D341Med (cell line): Measurements from ENCODE around the gene SPHKAP.
A peak's percentile ranks its signal among the peaks of the same experiment; 100 is the strongest.
"Not testable (repeated sequence)": the region's sequence is repeated elsewhere in the genome, so short reads cannot be mapped to it uniquely, and the experiment has no call there.

Experiments used
- DNase-seq: peaks from one replicate; pipeline ENCODE4 v3.0.0; 2012; ENCODE audit warnings: low spot score

The SPHKAP gene

DNA sequence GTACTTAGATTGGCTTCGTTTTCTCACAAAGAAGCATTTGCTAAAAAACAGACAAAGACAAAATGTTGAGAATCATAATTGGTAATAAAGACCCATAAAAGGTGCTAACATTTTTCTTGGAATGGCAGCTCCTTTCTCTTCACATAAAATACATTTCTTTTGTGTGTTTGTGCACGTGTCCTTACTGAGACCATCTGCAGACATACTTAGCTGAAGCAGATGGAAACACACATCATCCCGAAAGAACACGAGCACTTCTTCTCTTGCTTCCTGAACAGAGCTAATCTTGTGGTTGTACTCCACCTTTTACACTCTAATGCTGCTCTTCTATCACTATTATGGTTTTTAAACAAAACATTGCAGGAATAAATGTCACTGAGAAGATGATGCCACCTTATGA, 142.5 kb downstream of the SPHKAP start:
- no peak for DNase-seq

DNA sequence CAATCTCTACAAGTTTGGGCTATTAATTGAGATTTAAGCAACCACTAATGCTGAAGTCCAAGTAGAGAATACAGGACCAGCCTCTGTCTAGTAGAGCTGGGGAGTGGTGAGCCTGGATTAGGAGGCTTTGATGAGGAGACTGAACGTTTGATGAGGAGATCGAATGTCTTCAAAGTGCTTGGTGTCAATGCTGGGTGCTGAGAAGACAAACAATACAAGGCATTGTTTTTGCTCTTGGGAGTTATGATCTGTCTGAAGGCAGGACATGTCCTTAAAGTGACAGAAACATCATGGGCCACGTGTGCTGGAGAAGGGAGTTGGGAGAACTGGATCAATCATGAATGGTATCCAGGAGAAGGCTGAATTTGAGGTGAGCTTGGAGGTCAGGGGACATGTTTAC, 143.6 kb downstream of the SPHKAP start:
- DNase-seq, result no peak

DNA sequence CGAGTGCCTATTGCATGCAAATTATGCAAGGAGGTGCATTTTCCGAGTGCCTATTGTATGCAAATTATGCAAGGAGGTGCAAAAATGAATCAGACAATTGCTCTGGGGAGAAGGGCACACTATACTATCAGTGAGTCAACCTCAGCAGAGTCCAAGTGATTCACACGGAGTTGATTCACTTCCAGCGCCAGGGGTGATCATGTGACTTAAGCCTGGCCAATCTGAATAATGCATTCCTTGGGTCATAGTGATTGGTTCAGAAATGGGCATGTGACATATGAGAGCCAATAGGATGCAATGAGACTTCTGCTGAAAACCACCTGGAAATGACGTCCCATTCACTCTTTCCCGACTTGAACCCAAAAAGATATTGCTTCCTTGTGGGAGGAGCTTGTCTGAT, 157.9 kb downstream of the SPHKAP start:
- DNase-seq, result no peak

DNA sequence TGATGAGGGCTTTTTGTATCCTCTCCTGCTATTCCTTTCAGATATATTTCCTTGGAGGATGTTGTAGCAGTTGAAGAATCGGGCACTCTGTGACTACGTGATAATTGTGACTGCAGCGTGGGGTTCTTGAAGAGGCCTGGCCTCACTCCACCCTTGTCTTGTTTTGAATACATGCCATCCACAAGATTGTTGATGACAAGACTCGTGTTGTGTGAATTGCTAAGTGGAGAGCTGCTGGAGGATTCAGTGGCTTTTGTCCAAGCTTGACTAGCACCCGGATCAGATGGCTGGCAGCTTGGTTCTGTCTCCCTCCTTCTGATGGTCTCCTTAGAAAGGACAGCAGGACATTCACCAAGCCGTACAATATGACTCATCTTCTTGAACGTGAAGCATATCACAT, 163.2 kb downstream of the SPHKAP start:
- DNase-seq, result no peak

DNA sequence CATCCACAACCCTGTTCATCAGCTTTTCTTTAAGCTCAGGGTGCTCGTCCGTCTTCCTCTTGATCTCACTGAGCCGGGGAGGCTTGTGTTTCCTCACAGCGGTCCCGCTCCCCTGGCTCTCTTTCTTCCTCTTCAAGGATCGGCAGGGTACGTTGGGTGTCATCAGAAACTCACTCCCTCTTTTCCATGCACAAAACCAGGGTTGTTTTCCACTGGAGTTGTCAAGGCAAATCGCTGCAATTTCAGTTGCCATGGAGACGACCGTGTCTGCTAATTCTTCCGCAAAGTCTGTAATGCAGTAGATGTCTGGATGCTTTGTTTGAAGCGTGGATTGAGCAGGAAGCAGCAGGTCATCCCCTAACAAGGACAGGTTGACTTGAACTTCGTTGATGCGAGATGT, 163.7 kb downstream of the SPHKAP start:
- no peak for DNase-seq

DNA sequence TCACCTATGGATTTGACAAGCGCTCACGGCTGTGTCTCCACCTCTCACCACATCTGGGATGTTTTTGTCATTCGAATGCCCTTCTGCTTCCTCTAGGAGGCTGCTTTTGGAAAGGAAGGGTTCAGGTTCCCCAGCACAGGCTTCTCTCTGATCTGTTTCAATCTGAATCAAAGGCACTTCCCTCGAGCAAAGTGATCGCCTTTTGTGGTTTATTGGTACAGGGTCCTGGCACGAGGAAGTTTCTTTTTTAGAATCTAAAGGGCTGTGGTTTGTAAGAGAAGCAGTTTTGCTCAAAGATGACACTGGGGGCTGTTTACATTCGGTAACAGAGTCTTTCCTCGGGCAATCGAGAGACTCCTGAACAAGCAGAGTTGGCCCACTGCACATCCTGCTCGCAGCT, 165.1 kb downstream of the SPHKAP start:
- DNase-seq, result no peak

DNA sequence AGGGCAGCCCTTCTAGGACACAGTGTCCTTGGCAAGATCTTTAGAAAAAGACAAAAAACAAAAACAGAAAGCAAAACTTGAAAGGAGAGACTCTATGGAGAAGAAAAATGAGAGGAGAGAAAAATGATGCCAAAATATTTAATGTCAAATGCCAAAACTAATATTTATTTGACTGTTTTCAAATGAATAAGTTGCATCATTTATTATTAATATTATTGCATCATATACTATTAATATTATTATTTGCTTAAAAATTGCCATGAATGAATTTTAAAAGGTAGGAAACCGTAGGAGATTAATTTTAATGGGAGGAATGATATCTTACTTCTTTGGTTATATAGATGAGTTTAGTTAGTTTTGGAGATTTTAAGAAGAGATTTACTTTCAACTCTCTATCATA, 165.7 kb downstream of the SPHKAP start:
- no peak for DNase-seq

DNA sequence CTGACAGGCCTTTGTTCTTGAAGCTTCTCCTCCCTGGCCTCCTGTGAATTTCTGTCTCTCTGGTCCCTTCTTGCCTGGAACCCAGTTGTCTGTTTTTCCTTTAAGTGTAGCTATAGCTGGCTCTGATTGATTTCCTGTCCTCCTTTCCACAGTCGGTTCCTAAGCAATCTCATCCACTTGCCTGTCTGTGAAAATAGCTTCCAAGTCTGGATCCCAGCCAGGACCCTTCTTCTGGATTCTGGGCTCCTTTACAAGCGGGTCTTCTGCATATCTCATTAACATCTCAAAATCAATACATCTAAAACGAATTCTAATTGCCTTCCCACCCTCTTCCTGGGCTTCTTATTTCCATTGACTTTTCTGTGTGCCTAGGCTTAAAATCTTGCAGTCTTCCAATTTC, 185.1 kb downstream of the SPHKAP start:
- no peak for DNase-seq

DNA sequence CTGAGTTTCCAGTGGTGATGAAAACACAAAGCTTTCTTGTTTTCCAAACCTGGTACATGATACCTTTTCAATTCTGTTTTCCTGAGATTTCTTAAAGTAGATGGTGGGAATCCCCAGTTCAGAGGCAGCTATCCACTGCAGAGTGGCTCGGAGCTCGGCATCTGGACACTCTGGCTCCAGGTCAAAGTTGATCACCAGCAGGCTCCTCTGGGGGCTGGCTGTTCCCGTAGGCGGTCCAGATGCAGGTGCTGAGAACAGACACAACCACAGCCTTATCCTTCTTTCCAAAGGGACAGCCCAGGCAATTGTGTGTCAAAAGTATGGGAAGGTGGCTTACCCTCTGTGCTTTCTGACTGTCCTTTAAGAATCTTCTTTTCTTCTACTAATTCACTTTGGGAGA, 190.6 kb downstream of the SPHKAP start:
- DNase-seq, result no peak

DNA sequence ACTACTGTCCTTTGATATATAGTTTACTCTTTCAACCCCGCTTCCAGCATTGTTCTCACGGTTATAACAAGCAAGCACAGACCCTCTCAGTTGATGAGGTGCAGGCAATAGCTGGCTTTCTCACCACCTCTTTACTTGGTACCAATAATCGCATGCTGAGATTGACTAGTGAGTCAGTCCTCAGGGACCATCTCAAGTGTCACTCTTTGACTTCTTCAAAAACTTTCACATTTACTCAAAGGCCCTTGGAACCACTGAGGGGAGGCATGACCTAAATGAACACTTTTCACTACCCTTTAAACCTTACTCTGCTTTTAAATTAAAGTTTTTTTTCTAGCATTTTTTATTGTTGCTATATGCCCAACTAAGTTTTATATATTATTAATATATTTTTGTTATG, 208.2 kb downstream of the SPHKAP start:
- no peak for DNase-seq

DNA sequence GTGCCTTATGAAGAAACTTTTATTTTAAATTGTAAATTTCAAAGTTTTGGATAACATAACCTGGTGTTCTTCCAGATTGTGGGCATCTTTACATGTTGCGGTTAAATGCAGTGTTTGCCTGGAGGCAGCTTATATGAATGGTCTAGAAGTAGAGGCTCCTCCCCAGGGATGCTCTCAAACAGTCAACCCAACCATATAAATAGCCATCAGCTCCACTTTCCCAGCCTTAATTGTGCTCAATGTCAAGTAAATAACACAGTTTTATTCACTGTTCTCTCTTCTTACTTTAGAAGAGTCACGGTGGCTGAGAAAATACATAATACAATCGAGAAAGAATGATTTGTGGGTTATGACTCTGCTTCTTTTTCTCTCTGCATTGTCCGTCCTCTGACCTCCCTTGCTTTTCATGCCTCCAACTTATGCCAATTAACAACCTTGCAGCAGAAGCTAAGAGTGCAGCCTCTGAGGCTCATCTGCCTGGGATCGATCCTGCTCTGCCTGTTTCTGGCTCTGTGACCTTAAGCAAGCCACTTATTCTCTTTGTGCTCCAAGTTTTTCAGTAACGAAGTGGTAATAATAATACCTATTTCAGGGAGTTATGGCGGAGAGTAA, 209.8 kb downstream of the SPHKAP start:
- no peak for DNase-seq

DNA sequence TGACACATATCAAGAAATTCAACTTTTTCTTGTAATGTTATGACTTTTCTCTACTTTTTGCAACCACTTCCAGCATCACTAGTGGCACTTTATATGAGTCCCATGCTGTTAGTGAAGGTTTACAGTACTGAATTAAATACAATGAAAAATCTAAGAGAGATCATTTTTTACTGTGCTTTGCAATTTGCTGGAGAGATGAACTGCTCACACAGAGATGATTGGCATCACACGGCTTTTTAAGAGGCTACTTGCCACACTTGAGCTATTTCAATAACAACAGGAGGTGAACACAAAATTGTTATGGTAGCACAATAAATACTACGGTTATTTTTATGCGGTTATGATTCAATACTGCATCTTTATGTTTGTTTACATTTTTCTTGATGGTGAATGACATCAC, 221.2 kb downstream of the SPHKAP start:
- DNase-seq, result no peak

DNA sequence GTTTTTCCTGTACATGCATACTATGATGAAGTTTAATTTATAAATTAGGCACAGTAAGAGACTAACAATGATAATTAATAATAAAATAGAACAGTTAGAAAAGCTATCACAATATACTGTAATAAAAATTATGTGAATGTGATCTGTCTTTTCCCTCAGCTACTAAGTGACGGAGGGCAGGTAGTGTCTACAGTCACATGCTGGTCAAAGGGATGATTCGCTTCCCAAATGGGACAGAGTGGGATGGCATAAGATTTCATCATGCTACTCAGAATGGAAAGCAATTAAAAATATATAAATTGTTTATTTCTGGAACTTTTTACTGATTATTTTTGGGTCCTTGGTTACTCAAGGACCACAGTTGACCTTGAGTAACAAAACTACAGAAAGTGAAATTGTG, 238.5 kb downstream of the SPHKAP start:
- no peak for DNase-seq

DNA sequence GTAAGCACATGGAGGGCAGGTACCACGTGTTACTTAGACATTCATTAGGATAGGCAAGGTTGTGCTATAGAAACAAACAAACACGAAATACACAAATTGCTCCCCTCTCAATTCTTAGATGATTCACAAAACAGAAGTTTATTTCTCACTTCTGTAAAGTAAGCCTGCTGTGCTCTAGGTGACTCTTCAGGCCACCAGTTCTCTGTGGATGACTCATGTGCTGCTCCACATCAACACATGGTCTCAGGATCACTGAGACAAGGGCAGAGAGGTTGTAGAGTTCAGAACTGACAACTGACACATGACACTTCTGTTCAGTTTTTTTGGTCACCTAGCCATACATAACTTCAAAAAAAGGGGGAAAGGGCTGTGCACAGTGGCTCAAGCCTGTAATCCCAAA, 239.5 kb downstream of the SPHKAP start:
- DNase-seq, result no peak

DNA sequence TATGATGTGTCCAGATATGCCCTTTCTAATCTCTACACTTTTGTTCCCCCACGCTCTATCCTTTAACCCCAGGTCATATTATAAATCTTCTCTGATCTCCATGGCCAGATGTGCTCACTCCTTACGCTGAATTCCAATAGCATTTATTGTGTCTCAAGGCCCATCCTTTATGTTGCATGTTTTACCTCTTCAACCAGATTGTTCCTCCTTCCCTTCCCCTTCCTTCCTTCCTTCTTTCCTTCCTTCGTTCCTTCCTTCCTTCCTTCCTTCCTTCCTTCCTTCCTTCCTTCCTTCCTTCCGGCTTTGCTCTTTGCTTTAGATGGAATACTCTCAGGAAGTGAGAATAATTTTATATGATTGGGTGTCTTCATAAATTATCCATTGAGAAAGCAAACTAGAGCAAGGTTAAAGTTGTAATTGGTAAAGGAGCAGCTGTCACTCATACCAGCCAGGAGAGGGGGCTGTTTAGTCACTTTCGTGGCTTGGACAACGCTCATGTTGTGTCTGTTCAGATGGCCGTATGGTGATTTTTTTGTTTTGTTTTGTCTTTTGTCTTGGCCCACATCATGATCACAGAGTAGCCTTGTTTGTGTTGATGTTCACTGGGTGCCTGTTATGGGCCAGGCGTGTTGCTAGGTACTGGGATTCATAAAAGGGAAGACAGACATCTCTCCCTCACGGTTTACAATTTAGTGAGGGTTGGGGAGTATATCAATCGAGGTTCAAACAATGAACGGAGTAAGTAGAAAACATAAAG, 242.0 kb downstream of the SPHKAP start:
- DNase-seq, result peak; percentile 59

DNA sequence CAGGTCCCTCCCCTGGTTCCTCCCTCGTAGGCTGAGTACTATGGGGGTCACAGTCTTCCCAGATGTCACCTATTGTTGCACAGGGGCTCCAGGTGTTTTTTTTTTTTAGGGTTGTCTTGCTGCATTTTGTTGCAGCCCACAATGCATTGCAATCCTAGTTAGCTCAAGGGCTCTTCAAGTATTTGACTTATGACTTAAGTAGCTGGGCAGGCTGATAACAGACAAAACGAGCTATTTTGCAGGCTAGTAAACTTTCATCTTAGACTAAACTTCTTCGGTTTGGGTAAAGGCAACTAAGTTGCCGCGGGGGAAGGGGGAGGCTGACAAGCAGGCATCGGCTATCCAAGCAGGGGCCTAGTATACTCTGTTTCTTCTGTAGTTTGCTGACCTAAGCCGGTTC, 245.2 kb downstream of the SPHKAP start:
- DNase-seq, result not testable (repeated sequence)

DNA sequence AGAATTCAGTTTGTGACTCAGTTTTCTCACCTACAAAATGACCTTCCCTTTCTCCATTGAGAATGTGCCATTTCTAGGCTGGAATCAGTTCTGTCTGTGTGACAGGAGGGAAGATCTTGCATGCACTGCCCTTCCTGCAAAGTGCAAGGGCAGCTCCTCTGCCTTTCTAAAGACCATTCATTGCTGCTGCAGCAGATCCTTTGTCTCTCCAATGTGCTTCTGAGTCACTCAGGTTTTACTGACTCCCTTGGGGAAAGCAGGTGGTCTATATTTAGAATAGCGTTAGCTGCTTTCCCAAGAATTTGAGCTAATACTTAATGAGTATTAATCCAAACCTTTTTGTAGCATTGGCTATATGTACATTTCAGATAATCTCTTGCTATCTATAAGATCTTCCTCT, 247.6 kb downstream of the SPHKAP start:
- DNase-seq, result no peak

DNA sequence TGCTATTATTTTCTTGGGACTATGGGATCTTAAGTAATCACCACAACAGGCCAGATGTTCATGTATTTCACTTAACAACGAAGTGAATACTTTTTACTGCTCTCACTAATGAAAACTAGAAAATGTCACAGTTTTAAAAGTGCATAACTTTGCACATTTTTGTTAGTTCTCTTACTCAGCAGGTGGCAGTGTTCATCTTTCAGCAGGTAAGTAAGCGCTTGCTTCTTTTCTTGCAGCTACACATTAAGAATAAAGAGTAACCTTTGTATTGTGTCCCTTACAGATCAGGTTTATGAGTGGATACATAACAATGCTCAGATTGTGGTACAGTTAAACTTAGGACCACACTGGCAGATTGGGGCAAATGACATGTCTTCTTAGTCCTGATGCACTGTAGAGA, 249.1 kb downstream of the SPHKAP start:
- DNase-seq, result no peak

DNA sequence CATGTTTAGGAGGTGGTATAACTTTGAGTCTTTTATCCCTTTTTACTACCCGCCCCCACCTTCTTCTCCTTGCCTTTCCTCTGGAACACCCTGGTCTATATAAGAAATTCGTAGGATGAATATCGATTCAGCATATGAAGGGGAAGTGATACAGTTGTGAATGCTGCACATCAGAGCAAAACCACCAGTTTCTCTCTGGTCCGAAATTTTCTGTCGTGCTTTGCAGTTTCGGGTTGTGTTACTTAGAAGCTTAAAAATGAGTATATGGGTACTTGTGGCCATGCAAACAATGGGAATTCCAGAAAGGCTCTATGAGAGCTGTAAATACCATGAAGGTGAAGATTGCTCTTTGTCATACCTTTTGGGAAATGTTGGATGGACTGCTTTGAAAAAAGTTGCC, 249.5 kb downstream of the SPHKAP start:
- no peak for DNase-seq
